ENCODE data around the gene FCN2. TPM values are rescaled to one million over a fixed set of nuclear protein-coding genes. Genes with fewer than 3 reads are reported as not detected.

The FCN2 gene
- not detected for total RNA-seq

DNA sequence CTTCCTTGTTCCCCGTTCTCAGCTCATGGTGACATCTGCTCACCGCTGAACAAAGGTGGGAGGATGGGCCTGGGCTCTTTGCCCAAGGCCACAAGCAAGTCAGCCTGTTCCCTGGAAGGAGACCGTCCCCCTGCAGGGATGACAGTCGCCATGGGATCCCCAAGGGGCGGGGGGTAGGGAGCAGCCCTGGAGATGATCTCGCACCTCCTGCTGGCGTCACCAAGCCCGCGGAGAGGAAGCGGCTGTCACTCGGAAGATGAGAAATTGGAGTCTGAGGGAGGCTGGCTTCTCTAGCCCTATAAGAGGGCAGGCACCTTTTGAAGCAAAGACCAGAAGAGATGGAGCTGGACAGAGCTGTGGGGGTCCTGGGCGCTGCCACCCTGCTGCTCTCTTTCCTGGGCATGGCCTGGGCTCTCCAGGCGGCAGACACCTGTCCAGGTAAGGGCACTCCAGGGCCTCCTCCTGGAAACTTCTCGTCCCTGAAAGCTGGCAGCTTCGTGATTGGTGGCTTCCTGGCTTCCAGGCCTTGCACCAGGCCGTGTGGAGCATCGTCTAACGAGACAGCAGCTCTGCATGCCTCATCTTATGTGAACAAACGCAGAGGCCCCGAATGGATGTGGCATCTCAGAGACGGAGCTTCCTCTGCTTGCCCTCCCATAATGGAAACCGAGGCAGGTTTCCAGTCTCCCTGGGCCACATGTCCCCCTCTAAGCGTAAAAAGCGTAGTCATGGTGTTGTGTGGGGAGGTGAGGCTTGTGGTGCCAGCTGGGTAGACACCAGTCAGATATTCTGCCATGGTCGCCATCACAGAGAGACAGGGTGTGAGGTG lies at the start of gene FCN2:
Gene FCN2, plus strand, starts transcription at position 327 of the 829 bp plus-strand sequence. Its CDS starts 12 bp downstream, at position 339.
- no peak for TF ChIP-seq CTCF (IDR thresholded peaks at IDR 0.05)
- Histone ChIP-seq H3K4me1 (no peaks in the 10 kb centered on the region), H3K4me3 (no peak within 1 kb of the TSS), H3K9me3 (no peaks in the 10 kb centered on the region), H3K36me3 (no peaks in the 10 kb centered on the region), H3K27me3 (no peaks in the 10 kb centered on the region), H3K27ac (no peak within 1 kb of the TSS)
- DNase-seq (ENCODE audit: low spot score) = no peak

DNA sequence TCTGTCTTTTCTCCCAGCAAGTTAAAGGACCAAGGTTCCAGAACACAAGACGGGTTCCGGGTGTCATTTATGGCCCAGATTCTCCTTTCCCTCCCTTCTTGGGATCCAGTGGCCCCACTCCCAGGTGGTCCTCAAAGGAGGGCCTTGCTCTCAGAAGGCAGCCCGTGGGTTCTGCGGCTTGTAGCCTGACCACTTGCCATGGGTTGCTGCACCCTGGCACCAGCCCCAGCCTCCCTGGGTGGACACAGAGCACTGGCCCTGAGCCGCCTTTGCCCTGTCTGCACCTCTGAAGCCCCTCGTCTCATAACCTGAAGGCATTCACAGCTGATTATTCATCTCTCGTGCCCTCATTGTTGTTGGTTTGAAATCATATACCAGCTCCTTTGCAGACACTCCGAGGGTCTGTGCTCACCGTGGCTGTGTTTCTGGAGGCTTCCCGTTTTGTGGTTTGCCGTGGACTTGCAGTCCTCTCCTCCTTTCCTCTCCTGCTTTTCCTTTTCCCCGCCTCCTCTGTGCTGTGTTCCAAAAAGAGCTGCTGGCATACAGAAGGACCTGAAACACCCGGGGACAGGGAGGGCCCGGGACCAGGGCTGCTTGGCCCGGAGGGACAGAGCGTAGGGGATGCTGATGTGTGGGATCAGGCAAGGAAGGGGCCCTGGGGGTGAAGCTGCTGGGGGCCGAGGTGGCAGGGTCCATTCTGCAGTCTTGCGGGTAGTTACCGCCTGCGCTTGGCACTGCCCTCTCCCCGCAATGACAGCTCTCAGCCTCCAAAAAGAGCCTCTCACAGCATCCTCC lies 49.5 kb upstream of the FCN2 start:
- H3K27me3 ChIP-seq = no peaks in the 10 kb centered on the region
- no peak overlapping the region for H3K27ac ChIP-seq
- no peak for DNase-seq (ENCODE audit: low spot score)
- no peak for TF ChIP-seq CTCF (IDR thresholded peaks at IDR 0.05)
- no peaks in the 10 kb centered on the region for H3K36me3 ChIP-seq
- no peak overlapping the region for H3K4me3 ChIP-seq
- H3K9me3 ChIP-seq = no peaks in the 10 kb centered on the region
- H3K4me1 ChIP-seq = no peaks in the 10 kb centered on the region

GRCh38 chr9:134832471-134832870 lies 48.1 kb upstream of the FCN2 start:
- H3K9me3 ChIP-seq = no peaks in the 10 kb centered on the region
- H3K4me1 ChIP-seq = no peaks in the 10 kb centered on the region
- DNase-seq (ENCODE audit: low spot score) = no peak
- TF ChIP-seq CTCF (IDR thresholded peaks at IDR 0.05) = no peak
- H3K4me3 ChIP-seq = no peak overlapping the region
- H3K36me3 ChIP-seq = no peaks in the 10 kb centered on the region
- H3K27ac ChIP-seq = no peak overlapping the region
- H3K27me3 ChIP-seq = no peaks in the 10 kb centered on the region

DNA sequence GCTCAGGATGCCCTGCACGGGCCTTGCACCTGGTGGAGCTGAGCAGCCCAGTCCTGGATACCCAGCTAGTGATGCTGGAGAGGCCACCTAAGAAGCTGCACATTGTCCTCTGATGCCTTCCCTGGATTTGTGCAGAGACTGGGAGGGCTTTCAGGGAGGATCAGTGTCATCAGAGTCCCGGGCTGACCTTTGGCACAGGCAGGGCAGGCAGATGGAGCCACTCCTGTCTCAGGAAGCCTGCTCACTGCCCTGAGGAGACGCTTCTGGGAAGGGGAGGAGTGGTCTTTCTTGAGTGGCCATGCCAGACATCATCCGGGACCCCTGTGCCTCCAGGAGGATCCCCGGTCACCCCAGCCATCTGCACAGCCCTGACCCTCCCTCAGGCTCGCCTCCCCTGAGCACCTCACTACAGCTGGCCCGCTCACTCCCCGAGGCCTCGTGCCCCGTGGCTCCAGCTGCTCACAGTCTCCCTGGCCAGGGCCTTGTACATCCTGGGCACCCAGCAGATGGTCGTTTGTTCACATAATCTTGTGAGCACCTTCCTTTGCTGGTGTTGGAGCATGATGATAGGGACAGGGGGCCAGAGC lies 47.2 kb upstream of the FCN2 start:
- DNase-seq (ENCODE audit: low spot score) = no peak
- Histone ChIP-seq H3K27ac (no peak overlapping the region), H3K36me3 (no peaks in the 10 kb centered on the region), H3K27me3 (no peaks in the 10 kb centered on the region), H3K4me3 (no peak overlapping the region), H3K4me1 (no peaks in the 10 kb centered on the region), H3K9me3 (no peaks in the 10 kb centered on the region)
- TF ChIP-seq CTCF (IDR thresholded peaks at IDR 0.05) = no peak

DNA sequence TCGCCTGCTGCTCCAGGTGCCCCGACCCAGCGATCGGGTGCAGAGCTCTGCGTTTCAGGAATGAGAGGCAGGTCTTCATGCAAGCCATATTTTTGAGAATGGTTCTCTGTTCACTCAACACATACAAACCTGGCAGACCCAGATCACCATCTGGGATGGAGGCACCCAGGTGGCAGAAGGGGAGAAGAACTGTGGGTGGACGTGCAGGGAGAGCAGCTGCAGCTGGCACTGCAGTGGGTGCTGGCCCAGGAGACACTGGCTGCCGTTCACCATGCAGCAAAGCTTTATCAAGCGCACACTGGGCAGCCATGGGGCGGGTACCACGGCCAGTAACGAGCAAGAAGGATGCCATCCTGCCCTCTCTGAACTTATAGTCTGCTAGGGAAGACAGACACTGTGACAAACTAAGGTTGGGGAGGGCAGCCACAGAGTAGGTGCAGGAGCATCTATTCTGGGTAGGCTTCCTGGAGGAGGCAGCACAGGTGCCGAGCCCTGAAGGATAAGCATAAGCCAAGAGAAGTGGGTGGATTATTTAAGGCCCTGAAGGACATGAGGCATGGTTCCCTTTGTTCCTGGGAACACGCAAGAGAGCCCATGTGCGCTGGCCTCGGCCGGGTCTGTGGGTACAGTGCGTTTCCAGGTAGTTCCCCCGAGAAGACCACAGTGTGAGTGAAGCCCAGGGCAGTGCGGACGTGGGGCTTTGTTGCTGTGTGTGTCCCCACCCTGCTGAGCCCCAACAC lies 46.2 kb upstream of the FCN2 start:
- Histone ChIP-seq H3K36me3 (no peaks in the 10 kb centered on the region), H3K4me3 (no peak overlapping the region), H3K9me3 (no peaks in the 10 kb centered on the region), H3K4me1 (no peaks in the 10 kb centered on the region), H3K27me3 (no peaks in the 10 kb centered on the region), H3K27ac (no peak overlapping the region)
- DNase-seq (ENCODE audit: low spot score) = no peak
- TF ChIP-seq CTCF (IDR thresholded peaks at IDR 0.05) = no peak

Data from right atrium auricular region (tissue), 2 donors.